Dermis blood vessel endothelial cell (primary cell): Measurements from ENCODE around the gene COL11A2. TPM values are rescaled to one million over a fixed set of nuclear protein-coding genes. Genes with fewer than 3 reads are reported as not detected.

ENCODE experiments used
- DNase-seq: peaks from one replicate; pipeline ENCODE4 v3.0.0; 2010
- total RNA-seq: library from RNA; depleted of rRNA; stranded (reverse); fragments of >200 nt; gene quantifications from 2 replicates; pipeline ENCODE4 v1.2.3, GENCODE V29; 2014

The COL11A2 gene
- total RNA-seq, 1 donor from 2014 or later, result 0.34 TPM

DNA sequence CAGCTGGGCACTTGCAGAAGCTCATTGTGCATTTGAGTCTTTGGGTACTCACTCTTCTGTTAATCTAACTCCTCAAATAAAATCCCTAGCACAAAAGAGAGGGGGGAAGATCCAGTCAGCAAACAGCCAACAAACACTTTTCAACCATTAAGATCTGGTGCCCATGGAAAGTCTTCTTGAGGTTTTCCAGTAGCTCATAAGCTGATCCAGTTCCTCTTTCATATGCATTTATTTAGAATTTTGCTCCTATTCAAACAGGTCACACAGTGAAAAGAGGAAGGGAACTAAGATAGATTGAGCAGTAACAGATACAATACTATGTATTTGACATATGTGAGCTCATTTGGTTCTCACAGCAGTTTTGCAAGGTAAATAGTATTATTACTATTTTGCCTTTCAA lies 77.9 kb downstream of the COL11A2 start:
- DNase-seq, result no peak

DNA sequence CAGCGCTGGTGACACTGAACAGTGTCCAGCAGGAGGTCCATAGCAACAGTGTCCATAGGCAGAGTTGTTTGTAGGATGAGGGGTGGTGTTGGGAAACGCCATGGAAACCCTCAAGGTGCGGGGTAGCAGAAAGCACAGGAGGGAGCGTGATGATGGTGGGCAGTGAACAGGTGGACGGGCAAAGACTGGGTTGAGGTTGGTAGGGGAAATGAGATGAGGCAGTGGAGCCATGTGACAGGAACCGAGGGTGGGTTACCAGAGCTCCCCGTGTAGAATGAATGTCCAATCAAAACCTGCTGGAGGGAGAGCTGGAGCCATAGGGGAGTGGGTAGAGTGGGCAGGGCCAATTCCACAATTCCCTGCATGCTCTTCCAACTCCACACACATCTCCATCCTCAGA lies 78.5 kb downstream of the COL11A2 start:
- DNase-seq, result no peak

Other genes with a start within 250 kb of the COL11A2 start
- 1.2 and 1.7 TPM in 2 replicates for gene HLA-DMA, start 239.4 kb downstream of the COL11A2 start, total RNA-seq
- gene BRD2, start 223.9 kb downstream of the COL11A2 start, total RNA-seq, result 60.2 and 86.7 TPM in 2 replicates
- gene HLA-DOA, start 182.9 kb downstream of the COL11A2 start, total RNA-seq, result not detected in 2 replicates
- gene HLA-DPA1, start 118.8 kb downstream of the COL11A2 start, total RNA-seq, result 0.34 and 17.4 TPM in 2 replicates
- gene HLA-DPB1, start 116.5 kb downstream of the COL11A2 start, total RNA-seq, result 1.4 and 22.4 TPM in 2 replicates
- gene RXRB, start 8.2 kb upstream of the COL11A2 start, total RNA-seq, result 26.6 and 27.9 TPM in 2 replicates
- gene SLC39A7, start 8.4 kb upstream of the COL11A2 start, total RNA-seq, result 93.6 and 99.4 TPM in 2 replicates
- gene HSD17B8, start 12.2 kb upstream of the COL11A2 start, total RNA-seq, result 8.7 and 9.7 TPM in 2 replicates
- gene RING1, start 16.0 kb upstream of the COL11A2 start, total RNA-seq, result 22.6 and 29.0 TPM in 2 replicates
- gene VPS52, start 79.4 kb upstream of the COL11A2 start, total RNA-seq, result 33.7 and 38.5 TPM in 2 replicates
- 1,732 and 3,722 TPM in 2 replicates for gene RPS18, start 79.6 kb upstream of the COL11A2 start, total RNA-seq
- 5.9 and 10.0 TPM in 2 replicates for gene B3GALT4, start 84.7 kb upstream of the COL11A2 start, total RNA-seq
- gene WDR46, start 96.8 kb upstream of the COL11A2 start, total RNA-seq, result 65.9 and 75.4 TPM in 2 replicates
- gene PFDN6, start 97.1 kb upstream of the COL11A2 start, total RNA-seq, result 22.1 and 29.1 TPM in 2 replicates
- gene RGL2, start 106.5 kb upstream of the COL11A2 start, total RNA-seq, result 82.4 and 88.3 TPM in 2 replicates
- 137 and 154 TPM in 2 replicates for gene TAPBP, start 121.6 kb upstream of the COL11A2 start, total RNA-seq
- 15.8 and 16.8 TPM in 2 replicates for gene ZBTB22, start 125.3 kb upstream of the COL11A2 start, total RNA-seq
- gene DAXX, start 130.5 kb upstream of the COL11A2 start, total RNA-seq, result 52.1 and 57.9 TPM in 2 replicates
- 12.4 and 34.3 TPM in 2 replicates for gene KIFC1, start 199.4 kb upstream of the COL11A2 start, total RNA-seq
- gene PHF1, start 218.5 kb upstream of the COL11A2 start, total RNA-seq, result 14.4 and 16.5 TPM in 2 replicates
- gene CUTA, start 225.6 kb upstream of the COL11A2 start, total RNA-seq, result 61.3 and 61.7 TPM in 2 replicates
- 2.4 and 2.5 TPM in 2 replicates for gene SYNGAP1, start 227.6 kb upstream of the COL11A2 start, total RNA-seq